AG04449 (cell line): ENCODE results near the gene GSTCD.
"Not testable (repeated sequence)": the region's sequence is repeated elsewhere in the genome, so short reads cannot be mapped to it uniquely, and the experiment has no call there.

Experiments
- CTCF ChIA-PET: fragments of 350-600 bp; formaldehyde crosslinking; extraction: SDS; loops from one replicate; lab custom pipeline; 2021; ENCODE audit warnings: antibody characterized with exemption; lab: Yijun Ruan, JAX
- POLR2A ChIA-PET: fragments of 400-600, 350-600 bp; formaldehyde crosslinking; extraction: SDS; loops from one replicate; lab custom pipeline; 2020; ENCODE audit warnings: antibody characterized with exemption, inconsistent platforms; lab: Yijun Ruan, JAX
- DNase-seq: peaks from one replicate; pipeline ENCODE4 v3.0.0-alpha.2; 2010; ENCODE audit warnings: low read depth, low spot score
- H3K4me3 ChIP-seq: 2 replicates; pipeline ENCODE4 v1.5.1; 2011; ENCODE audit warnings: low read depth, mild to moderate bottlenecking, control low read depth, low read length
- TF ChIP-seq, protein P1 (sequence below): IDR thresholded peaks from one replicate; pipeline ENCODE4 v1.5.1; 2011; ENCODE audit warnings: mild to moderate bottlenecking, moderate library complexity, low read length, control low read depth, inconsistent platforms; ENCODE audit not compliant: insufficient read depth; ENCODE audit errors: missing control alignments

GSTCD gene

GRCh38 chr4:105725623-105726022 is 17.0 kb downstream of the GSTCD start:
- no peak for DNase-seq
- ChIA-PET POLR2A (no interaction called here), CTCF (interaction anchor here (1.5 kb wide), 1 partner anchor 10 kb away, joined by 4 read pairs; no protein-coding TSS in a partner anchor)

DNA sequence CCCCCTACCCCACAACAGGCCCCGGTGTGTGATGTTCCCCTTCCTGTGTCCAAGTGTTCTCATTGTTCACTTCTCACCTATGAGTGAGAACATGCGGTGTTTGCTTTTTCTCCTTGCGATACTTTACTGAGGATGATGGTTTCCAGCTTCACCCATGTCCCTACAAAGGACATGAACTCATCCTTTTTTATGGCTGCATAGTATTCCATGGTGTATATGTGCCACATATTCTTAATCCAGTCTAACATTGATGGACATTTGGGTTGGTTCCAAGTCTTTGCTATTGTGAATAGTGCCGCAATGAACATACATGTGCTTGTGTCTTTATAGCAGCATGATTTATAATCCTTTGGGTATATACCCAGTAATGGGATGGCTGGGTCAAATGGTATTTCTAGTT is 21.3 kb downstream of the GSTCD start:
- not testable (repeated sequence) for DNase-seq
- CTCF ChIA-PET = interaction anchor here (1.1 kb wide), 1 partner anchor 14 kb away, joined by 3 read pairs; no protein-coding TSS in a partner anchor

More at GRCh38 chr4:105725623-105726022, 17.0 kb downstream of the GSTCD start:
- TF ChIP-seq, protein P1, sequence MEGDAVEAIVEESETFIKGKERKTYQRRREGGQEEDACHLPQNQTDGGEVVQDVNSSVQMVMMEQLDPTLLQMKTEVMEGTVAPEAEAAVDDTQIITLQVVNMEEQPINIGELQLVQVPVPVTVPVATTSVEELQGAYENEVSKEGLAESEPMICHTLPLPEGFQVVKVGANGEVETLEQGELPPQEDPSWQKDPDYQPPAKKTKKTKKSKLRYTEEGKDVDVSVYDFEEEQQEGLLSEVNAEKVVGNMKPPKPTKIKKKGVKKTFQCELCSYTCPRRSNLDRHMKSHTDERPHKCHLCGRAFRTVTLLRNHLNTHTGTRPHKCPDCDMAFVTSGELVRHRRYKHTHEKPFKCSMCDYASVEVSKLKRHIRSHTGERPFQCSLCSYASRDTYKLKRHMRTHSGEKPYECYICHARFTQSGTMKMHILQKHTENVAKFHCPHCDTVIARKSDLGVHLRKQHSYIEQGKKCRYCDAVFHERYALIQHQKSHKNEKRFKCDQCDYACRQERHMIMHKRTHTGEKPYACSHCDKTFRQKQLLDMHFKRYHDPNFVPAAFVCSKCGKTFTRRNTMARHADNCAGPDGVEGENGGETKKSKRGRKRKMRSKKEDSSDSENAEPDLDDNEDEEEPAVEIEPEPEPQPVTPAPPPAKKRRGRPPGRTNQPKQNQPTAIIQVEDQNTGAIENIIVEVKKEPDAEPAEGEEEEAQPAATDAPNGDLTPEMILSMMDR = no peak
- no peak overlapping the region for H3K4me3 ChIP-seq

GRCh38 chr4:105735217-105735616 is 26.6 kb downstream of the GSTCD start:
- CTCF ChIA-PET, POLR2A ChIA-PET, H3K4me3 ChIP-seq, DNase-seq: not testable (repeated sequence)

More for the DNA sequence above, 21.3 kb downstream of the GSTCD start:
- POLR2A ChIA-PET, H3K4me3 ChIP-seq: not testable (repeated sequence)

- TF ChIP-seq, protein P1 = no peak
- no peak for DNase-seq
- no peak overlapping the region for H3K4me3 ChIP-seq
- ChIA-PET CTCF (no interaction called here), POLR2A (no interaction called here)
Measured at GRCh38 chr4:105741548-105741947, 33.0 kb downstream of the GSTCD start.

- no peak overlapping the region for H3K4me3 ChIP-seq
- DNase-seq = no peak
- ChIA-PET CTCF (interaction anchor here (1.3 kb wide), 1 partner anchor 11 kb away, joined by 4 read pairs; no protein-coding TSS in a partner anchor), POLR2A (no interaction called here)
- TF ChIP-seq, protein P1 = no peak
Measured at GRCh38 chr4:105748222-105748621, 39.6 kb downstream of the GSTCD start.

DNA sequence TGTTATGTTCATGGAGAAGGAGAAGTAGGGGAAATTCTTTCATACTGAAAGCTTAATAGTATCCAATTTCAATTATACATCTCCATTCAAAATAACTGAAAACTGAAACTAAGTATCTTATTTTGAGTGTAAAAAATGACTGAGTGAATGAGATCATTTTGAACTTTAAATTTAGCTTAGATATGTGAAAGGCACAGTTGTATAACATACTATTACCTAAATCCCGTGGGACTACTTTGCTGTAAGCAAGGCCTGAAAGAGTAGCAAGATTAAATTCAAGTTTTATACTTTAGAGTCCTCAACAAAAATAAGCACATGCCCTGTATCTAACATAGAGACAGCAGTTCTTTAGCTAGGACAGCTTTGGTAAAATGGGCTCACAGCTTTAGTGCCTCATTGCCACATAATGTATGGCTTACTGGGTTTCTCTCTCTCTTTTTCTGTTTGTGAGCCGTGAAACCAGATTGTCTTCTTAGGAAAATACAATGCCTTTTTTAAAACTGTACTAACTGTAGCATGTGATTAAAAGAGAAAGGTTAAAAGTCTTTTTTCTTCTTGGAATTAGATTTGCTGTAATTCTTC is 43.2 kb downstream of the GSTCD start:
- CTCF ChIA-PET = no interaction called here

DNA sequence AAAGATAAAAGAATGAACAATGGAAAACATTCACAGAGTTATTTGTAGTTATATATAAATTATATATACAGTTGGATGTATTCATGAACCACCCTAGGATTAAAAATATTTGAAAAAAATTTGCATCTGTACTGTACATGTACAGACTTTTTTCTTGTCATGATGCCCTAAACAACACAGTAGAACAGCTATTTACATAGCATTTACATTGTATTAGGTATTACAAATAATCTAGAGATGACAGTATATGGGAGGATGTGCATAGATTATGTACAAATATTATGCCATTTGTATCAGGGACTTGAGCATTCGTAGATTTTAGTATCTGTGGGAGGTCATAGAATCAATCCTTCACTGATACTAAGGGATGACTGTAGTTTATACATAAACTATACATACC is 44.8 kb downstream of the GSTCD start:
- TF ChIP-seq, protein P1 = no peak
- ChIA-PET POLR2A (no interaction called here), CTCF (no interaction called here)
- H3K4me3 ChIP-seq = no peak overlapping the region
- no peak for DNase-seq

More for the DNA sequence above, 43.2 kb downstream of the GSTCD start:
- POLR2A ChIA-PET = no interaction called here
- DNase-seq = no peak
- H3K4me3 ChIP-seq = no peak overlapping the region
- TF ChIP-seq, protein P1 = no peak
